OCI-LY3 (cell line): ENCODE data around the gene EHBP1.

Experiments used
- CTCF ChIP-seq: fragments of 200-600, 300-600 bp; sonication (generic); IDR thresholded peaks from 2 replicates; pipeline ENCODE4 v1.5.1; 2014; ENCODE audit warnings: antibody characterized with exemption, low read length, low read depth
- EZH2phosphoT487 ChIP-seq: fragments of 200-600 bp; shearing (Covaris generic); IDR thresholded peaks from 2 replicates; pipeline ENCODE4 v1.6.1; 2018; ENCODE audit warnings: antibody characterized with exemption, mixed run types, low read depth

- no peak for TF ChIP-seq CTCF
- no peak for TF ChIP-seq EZH2phosphoT487
Measured at GRCh38 chr2:62662554-62662953, 43.0 kb upstream of the EHBP1 start.
